ENCODE results near the gene FARS2. TPM values are rescaled to one million over a fixed set of nuclear protein-coding genes. Genes with fewer than 3 reads are reported as not detected.

Gene FARS2
- total RNA-seq, 5 donors from 2014 or later (not counting 1 experiment from before 2014, with no cell fraction given): 17.9 to 24.2 (median 20.3) TPM

DNA sequence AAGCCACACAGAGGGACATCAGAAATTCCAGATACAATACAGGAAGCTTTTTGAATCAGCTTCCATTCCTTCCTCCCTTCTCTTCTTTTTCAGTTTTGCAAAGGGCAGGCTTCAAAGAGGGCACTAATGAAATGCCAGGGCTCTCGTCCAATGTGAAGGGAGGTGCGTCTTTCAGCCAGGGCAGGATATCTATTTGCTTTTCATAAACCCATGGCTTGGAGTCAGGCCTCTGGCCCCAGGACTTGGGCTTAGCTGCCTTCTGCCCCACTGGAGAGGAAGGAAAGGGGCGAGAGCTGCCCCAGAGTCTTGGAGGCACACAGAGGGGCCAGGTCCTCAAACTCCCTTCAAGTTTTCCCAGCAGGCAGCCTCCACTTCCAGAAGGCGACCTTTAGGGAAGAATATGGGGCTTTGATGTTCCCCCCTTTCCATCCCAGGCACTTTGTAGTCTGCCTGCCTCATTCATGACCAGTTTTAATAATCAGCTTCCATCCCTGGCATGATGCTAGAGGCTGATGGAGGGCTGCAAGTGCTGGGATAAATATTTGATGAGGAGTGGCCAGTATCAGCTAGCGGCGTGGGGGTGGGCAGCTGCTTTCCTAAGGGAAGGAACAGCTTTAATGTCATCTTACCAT, 510.6 kb downstream of the FARS2 start:
- Histone ChIP-seq H3K27me3 (replicated peaks in 1 of 2; ENCODE audit: control insufficient read depth in 2 of 2, extremely low read depth in 1 of 2, insufficient read depth in 2 of 2, low read length in 1 of 2) (no peaks in the 10 kb centered on the region), H3K4me3 (ENCODE audit: control insufficient read depth in 1 of 2, extremely low read depth in 1 of 2, low read length in 1 of 2) (no peak overlapping the region), H3K27ac (ENCODE audit: low read length) (no peak overlapping the region), H3K36me3 (ENCODE audit: control insufficient read depth in 2 of 2, extremely low read depth in 1 of 2, insufficient read depth in 1 of 2, low read length in 1 of 2) (peaks cover 0 to 20% of the 10 kb centered on the region in 2 donors), H3K9me3 (no peaks in the 10 kb centered on the region), H3K4me1 (ENCODE audit: control insufficient read depth in 1 of 2, extremely low read depth in 1 of 2, insufficient read depth in 2 of 2, low read length in 2 of 2) (no peaks in the 10 kb centered on the region)
- ATAC-seq (replicated peaks in 1 of 4) (no peak), DNase-seq (no peak)
- Mint-ChIP-seq H3K36me3 (peaks cover 50% of the 10 kb centered on the region), H3K9me3 (peaks cover 0 to 8% (median 5%) of the 10 kb centered on the region in 3 donors), H3K27me3 (no peaks in the 10 kb centered on the region), H3K27ac (no peak overlapping the region), H3K4me1 (no peaks in the 10 kb centered on the region), H3K4me3 (no peak overlapping the region)
- ChIA-PET POLR2A (no interaction called here), CTCF (no interaction called here)
- no CpG with 5 or more reads among the region's 6 CpGs for WGBS (ENCODE audit: insufficient coverage)

DNA sequence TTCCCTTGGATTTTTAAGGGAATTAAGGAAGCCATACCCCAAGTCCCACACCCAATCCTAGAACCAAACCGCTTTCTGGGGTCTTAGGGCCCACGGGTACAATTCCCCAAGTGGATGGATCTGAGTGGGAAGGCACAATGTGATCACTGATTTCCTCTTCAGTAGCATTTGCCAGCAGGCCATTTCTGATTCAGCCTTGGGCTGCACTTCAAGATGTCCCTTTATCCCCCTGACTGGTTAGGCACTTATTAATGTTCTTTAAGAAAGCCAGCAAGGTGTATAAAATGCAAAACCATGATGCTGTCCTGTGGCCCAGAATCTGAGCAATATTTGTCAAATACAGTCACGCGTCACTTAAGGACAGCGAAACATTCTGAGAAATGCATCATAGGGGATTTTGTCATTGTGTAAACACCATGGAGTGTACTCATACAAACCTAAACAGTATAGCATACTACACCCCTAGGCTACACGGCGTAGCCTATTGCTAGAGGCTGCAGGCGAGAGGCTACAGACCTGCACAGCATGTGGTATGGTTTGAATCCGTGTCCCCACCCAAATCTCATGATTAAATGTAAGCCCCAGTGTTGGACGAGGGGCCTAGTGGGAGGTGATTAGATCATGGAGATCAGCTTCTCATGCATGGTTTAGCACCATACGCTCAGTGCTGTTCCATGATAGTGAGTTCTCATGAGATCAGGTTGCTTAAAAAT, 511.3 kb downstream of the FARS2 start:
- POLR2A ChIA-PET: no interaction called here
- H3K36me3 ChIP-seq (ENCODE audit: control insufficient read depth in 2 of 2, extremely low read depth in 1 of 2, insufficient read depth in 1 of 2, low read length in 1 of 2): peaks cover 0 to 20% of the 10 kb centered on the region in 2 donors
- no peak overlapping the region for H3K4me3 Mint-ChIP-seq
- H3K4me1 ChIP-seq (ENCODE audit: control insufficient read depth in 1 of 2, extremely low read depth in 1 of 2, insufficient read depth in 2 of 2, low read length in 2 of 2): no peaks in the 10 kb centered on the region
- H3K9me3 ChIP-seq: no peaks in the 10 kb centered on the region
- CTCF ChIA-PET: no interaction called here
- H3K36me3 Mint-ChIP-seq: peaks cover 47% of the 10 kb centered on the region
- no peaks in the 10 kb centered on the region for H3K4me1 Mint-ChIP-seq
- H3K27me3 Mint-ChIP-seq: no peaks in the 10 kb centered on the region
- H3K27ac Mint-ChIP-seq: no peak overlapping the region
- H3K27me3 ChIP-seq (replicated peaks in 1 of 2; ENCODE audit: control insufficient read depth in 2 of 2, extremely low read depth in 1 of 2, insufficient read depth in 2 of 2, low read length in 1 of 2): no peaks in the 10 kb centered on the region
- H3K4me3 ChIP-seq (ENCODE audit: control insufficient read depth in 1 of 2, extremely low read depth in 1 of 2, low read length in 1 of 2): no peak overlapping the region
- WGBS (ENCODE audit: insufficient coverage): 100% methylated on average over 3 of the region's 11 CpGs
- ATAC-seq (replicated peaks in 1 of 4) (no peak), DNase-seq (no peak)
- H3K9me3 Mint-ChIP-seq: peaks cover 0 to 8% (median 5%) of the 10 kb centered on the region in 3 donors
- no peak overlapping the region for H3K27ac ChIP-seq (ENCODE audit: low read length)

DNA sequence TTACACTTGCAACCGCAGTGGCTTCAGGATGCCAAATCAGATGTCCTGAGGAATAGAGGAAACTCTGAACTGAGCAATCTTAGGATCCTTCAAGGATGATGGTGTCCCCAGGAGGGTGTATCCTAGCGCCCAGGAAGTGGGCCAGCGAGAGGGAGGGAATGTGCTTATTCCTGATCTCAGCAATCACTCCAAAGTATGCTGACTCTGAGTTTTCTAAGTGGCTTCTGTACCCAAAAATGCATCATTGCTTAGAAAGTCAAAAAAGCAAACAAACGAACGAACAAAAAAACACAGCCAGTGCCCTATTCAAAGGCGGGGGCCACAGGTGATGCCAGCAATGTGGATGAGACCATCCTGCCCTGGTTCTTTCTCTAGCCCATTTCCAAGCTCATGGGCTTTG, 514.8 kb downstream of the FARS2 start:
- DNase-seq (no peak), ATAC-seq (replicated peaks in 1 of 4) (no peak)
- no peaks in the 10 kb centered on the region for H3K9me3 ChIP-seq
- H3K36me3 Mint-ChIP-seq: peaks cover 42% of the 10 kb centered on the region
- CTCF ChIA-PET: no interaction called here
- H3K4me1 ChIP-seq (ENCODE audit: control insufficient read depth in 1 of 2, extremely low read depth in 1 of 2, insufficient read depth in 2 of 2, low read length in 2 of 2): no peaks in the 10 kb centered on the region
- H3K27me3 ChIP-seq (replicated peaks in 1 of 2; ENCODE audit: control insufficient read depth in 2 of 2, extremely low read depth in 1 of 2, insufficient read depth in 2 of 2, low read length in 1 of 2): no peaks in the 10 kb centered on the region
- no peak overlapping the region for H3K4me3 Mint-ChIP-seq
- no peaks in the 10 kb centered on the region for H3K27me3 Mint-ChIP-seq
- POLR2A ChIA-PET: no interaction called here
- peaks cover 0 to 3% (median 0%) of the 10 kb centered on the region in 3 donors for H3K4me1 Mint-ChIP-seq
- no peak overlapping the region for H3K27ac ChIP-seq (ENCODE audit: low read length)
- H3K9me3 Mint-ChIP-seq: no peaks in the 10 kb centered on the region
- H3K36me3 ChIP-seq (ENCODE audit: control insufficient read depth in 2 of 2, extremely low read depth in 1 of 2, insufficient read depth in 1 of 2, low read length in 1 of 2): peaks cover 0 to 20% of the 10 kb centered on the region in 2 donors
- 98% methylated on average over 6 of the region's 6 CpGs for WGBS (ENCODE audit: insufficient coverage)
- peak overlapping the region in 1 of 2 donors; percentile 34 for H3K27ac Mint-ChIP-seq
- H3K4me3 ChIP-seq (ENCODE audit: control insufficient read depth in 1 of 2, extremely low read depth in 1 of 2, low read length in 1 of 2): no peak overlapping the region

DNA sequence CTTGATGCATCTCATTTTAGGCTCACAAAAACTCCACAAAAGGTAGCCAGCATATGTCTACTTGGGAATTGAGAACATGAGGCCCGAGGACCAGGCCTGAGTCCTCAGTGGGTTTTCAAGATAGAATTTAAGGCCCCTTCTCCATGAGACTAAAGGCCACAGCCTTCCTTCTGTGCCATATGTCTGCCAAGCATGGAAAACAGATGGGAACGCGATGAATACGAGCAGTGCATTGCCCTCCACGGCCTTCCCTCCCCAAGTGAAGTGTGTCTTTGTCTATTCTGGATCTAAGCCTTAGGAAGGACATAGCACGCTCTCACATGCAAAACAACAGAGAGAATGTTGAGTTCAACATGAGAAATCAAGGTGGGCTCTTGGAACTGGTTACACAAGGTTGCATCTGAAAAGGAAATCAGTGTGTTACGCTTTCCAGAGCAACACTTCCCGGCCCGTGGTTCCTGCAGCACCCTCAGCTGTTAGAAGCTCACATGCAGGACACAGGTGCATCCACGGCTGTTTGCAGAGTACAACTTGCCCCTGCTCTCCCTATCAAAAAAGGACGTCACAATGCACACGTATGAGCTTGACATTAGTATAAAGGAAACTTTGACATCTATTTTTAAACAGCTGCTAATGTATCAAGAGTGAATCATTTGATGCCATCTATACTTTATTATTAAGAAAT, 515.5 kb downstream of the FARS2 start:
- Mint-ChIP-seq H3K4me3 (no peak overlapping the region), H3K9me3 (no peaks in the 10 kb centered on the region), H3K27ac (no peak overlapping the region), H3K36me3 (peaks cover 35% of the 10 kb centered on the region), H3K27me3 (no peaks in the 10 kb centered on the region), H3K4me1 (peaks cover 0 to 3% (median 0%) of the 10 kb centered on the region in 3 donors)
- no peak for ATAC-seq (replicated peaks in 1 of 4)
- WGBS (ENCODE audit: insufficient coverage): 91% methylated on average over 8 of the region's 12 CpGs
- ChIA-PET CTCF (no interaction called here), POLR2A (no interaction called here)
- Histone ChIP-seq H3K27ac (ENCODE audit: low read length) (no peak overlapping the region), H3K27me3 (replicated peaks in 1 of 2; ENCODE audit: control insufficient read depth in 2 of 2, extremely low read depth in 1 of 2, insufficient read depth in 2 of 2, low read length in 1 of 2) (no peaks in the 10 kb centered on the region), H3K36me3 (ENCODE audit: control insufficient read depth in 2 of 2, extremely low read depth in 1 of 2, insufficient read depth in 1 of 2, low read length in 1 of 2) (peaks cover 0 to 15% of the 10 kb centered on the region in 2 donors), H3K9me3 (no peaks in the 10 kb centered on the region), H3K4me3 (ENCODE audit: control insufficient read depth in 1 of 2, extremely low read depth in 1 of 2, low read length in 1 of 2) (no peak overlapping the region), H3K4me1 (ENCODE audit: control insufficient read depth in 1 of 2, extremely low read depth in 1 of 2, insufficient read depth in 2 of 2, low read length in 2 of 2) (no peaks in the 10 kb centered on the region)
- DNase-seq: no peak

DNA sequence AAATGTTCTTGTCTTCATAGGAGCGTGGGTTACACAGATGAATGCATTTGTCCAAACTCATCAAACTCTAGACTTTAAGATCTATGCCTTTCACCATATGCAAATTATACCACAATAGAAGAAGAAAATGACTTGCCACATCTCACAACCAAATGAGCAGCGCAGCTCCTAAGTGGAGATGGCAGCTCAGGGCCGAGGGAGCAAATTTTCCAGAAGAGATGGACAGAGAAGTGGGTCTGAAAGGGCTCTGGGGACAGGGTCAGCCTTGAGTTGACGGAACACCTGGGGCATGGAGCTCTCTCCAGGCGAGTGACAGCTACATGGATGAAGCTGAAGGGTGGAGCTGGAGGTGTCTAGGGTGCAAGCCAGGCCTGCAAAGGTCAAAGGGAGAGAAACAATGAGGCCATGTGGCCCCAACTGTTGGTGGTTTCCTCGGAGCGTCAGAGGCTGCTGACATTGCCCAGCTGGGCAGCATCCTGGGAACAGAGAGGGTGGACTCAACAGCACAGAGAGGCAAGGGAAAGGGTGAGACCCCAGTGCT, 517.1 kb downstream of the FARS2 start:
- no peak overlapping the region for H3K27ac ChIP-seq (ENCODE audit: low read length)
- Mint-ChIP-seq H3K27ac (no peak overlapping the region), H3K27me3 (no peaks in the 10 kb centered on the region), H3K9me3 (no peaks in the 10 kb centered on the region), H3K4me1 (peaks cover 0 to 3% (median 0%) of the 10 kb centered on the region in 3 donors), H3K36me3 (peaks cover 23% of the 10 kb centered on the region), H3K4me3 (no peak overlapping the region)
- WGBS (ENCODE audit: insufficient coverage): 93% methylated on average over 2 of the region's 7 CpGs
- H3K9me3 ChIP-seq: no peaks in the 10 kb centered on the region
- ChIA-PET POLR2A (interaction anchor here in 1 of 2 donors (0.6 kb wide), 1 partner anchor 13 kb away, joined by 6 read pairs; no protein-coding TSS in a partner anchor), CTCF (interaction anchor here in 1 of 2 donors (0.6 kb wide), 1 partner anchor 208 kb away, joined by 3 read pairs; no protein-coding TSS in a partner anchor)
- no peak for ATAC-seq (replicated peaks in 1 of 4)
- DNase-seq: no peak
- H3K4me1 ChIP-seq (ENCODE audit: control insufficient read depth in 1 of 2, extremely low read depth in 1 of 2, insufficient read depth in 2 of 2, low read length in 2 of 2): no peaks in the 10 kb centered on the region
- H3K27me3 ChIP-seq (replicated peaks in 1 of 2; ENCODE audit: control insufficient read depth in 2 of 2, extremely low read depth in 1 of 2, insufficient read depth in 2 of 2, low read length in 1 of 2): no peaks in the 10 kb centered on the region
- peaks cover 0 to 5% of the 10 kb centered on the region in 2 donors for H3K36me3 ChIP-seq (ENCODE audit: control insufficient read depth in 2 of 2, extremely low read depth in 1 of 2, insufficient read depth in 1 of 2, low read length in 1 of 2)
- no peak overlapping the region for H3K4me3 ChIP-seq (ENCODE audit: control insufficient read depth in 1 of 2, extremely low read depth in 1 of 2, low read length in 1 of 2)

DNA sequence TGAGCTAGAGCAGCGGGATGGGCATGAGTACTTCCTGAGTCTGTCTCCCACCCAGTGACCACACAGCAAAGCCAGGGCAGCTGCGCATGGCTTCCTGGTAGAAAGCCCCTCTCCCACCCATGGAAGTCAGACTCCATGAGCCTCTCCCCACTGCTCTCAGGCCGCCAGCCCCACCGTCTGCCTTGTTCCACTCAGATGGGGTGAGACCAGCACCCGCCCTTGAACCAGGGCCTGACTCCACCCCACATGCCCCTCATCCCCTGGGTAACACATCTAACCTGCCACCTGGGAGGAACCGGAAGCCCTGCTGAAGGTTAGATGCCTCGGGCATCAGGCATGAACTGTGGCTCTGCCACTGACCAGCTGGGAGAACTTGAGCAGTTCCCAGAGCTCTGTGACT, 517.6 kb downstream of the FARS2 start:
- H3K4me1 ChIP-seq (ENCODE audit: control insufficient read depth in 1 of 2, extremely low read depth in 1 of 2, insufficient read depth in 2 of 2, low read length in 2 of 2): no peaks in the 10 kb centered on the region
- CTCF ChIA-PET: interaction anchor here in 1 of 2 donors (0.6 kb wide), 1 partner anchor 208 kb away, joined by 3 read pairs; no protein-coding TSS in a partner anchor
- 93% methylated on average over 4 of the region's 7 CpGs for WGBS (ENCODE audit: insufficient coverage)
- Mint-ChIP-seq H3K27ac (no peak overlapping the region), H3K4me3 (no peak overlapping the region), H3K9me3 (no peaks in the 10 kb centered on the region), H3K4me1 (peaks cover 0 to 3% (median 0%) of the 10 kb centered on the region in 3 donors), H3K27me3 (no peaks in the 10 kb centered on the region), H3K36me3 (peaks cover 22% of the 10 kb centered on the region)
- ATAC-seq (replicated peaks in 1 of 4) (no peak), DNase-seq (no peak)
- H3K4me3 ChIP-seq (ENCODE audit: control insufficient read depth in 1 of 2, extremely low read depth in 1 of 2, low read length in 1 of 2): no peak overlapping the region
- POLR2A ChIA-PET: no interaction called here
- H3K27ac ChIP-seq (ENCODE audit: low read length): no peak overlapping the region
- H3K36me3 ChIP-seq (ENCODE audit: control insufficient read depth in 2 of 2, extremely low read depth in 1 of 2, insufficient read depth in 1 of 2, low read length in 1 of 2): peaks cover 0 to 4% of the 10 kb centered on the region in 2 donors
- H3K27me3 ChIP-seq (replicated peaks in 1 of 2; ENCODE audit: control insufficient read depth in 2 of 2, extremely low read depth in 1 of 2, insufficient read depth in 2 of 2, low read length in 1 of 2): no peaks in the 10 kb centered on the region
- H3K9me3 ChIP-seq: no peaks in the 10 kb centered on the region
